Activated naive CD8-positive, alpha-beta T cell treated with anti-CD3 and anti-CD28 coated beads for 36 hours (primary cell): Measurements from ENCODE around the gene CCR8. TPM values are rescaled to one million over a fixed set of nuclear protein-coding genes. Genes with fewer than 3 reads are reported as not detected.
"Not testable (repeated sequence)": the region's sequence is repeated elsewhere in the genome, so short reads cannot be mapped to it uniquely, and the experiment has no call there.

ENCODE experiments used
- DNase-seq: peaks from one replicate; pipeline ENCODE4 v3.0.0; 2021
- H3K27ac Mint-ChIP-seq: one replicate; pipeline ENCODE4 v1.8.0; 2022; ENCODE audit warnings: mild to moderate bottlenecking, moderate library complexity, mixed read lengths
- H3K27me3 Mint-ChIP-seq: one replicate; pipeline ENCODE4 v1.8.0; 2022; ENCODE audit warnings: mild to moderate bottlenecking, mixed read lengths
- H3K36me3 Mint-ChIP-seq: one replicate; pipeline ENCODE4 v1.8.0; 2021; ENCODE audit warnings: mild to moderate bottlenecking, mixed read lengths
- H3K4me1 Mint-ChIP-seq: one replicate; pipeline ENCODE4 v1.8.0; 2021; ENCODE audit warnings: mixed read lengths
- H3K4me3 Mint-ChIP-seq: one replicate; pipeline ENCODE4 v1.8.0; 2022; ENCODE audit warnings: mild to moderate bottlenecking, moderate library complexity, mixed read lengths
- H3K9me3 Mint-ChIP-seq: one replicate; pipeline ENCODE4 v1.8.0; 2022; ENCODE audit warnings: mixed read lengths
- total RNA-seq, 2 experiments: library from RNA; stranded (reverse); gene quantifications; one replicate each; pipeline ENCODE4 v1.2.3, GENCODE V29; 2021

Gene CCR8
- total RNA-seq, 2 experiments from 2014 or later = not detected

DNA sequence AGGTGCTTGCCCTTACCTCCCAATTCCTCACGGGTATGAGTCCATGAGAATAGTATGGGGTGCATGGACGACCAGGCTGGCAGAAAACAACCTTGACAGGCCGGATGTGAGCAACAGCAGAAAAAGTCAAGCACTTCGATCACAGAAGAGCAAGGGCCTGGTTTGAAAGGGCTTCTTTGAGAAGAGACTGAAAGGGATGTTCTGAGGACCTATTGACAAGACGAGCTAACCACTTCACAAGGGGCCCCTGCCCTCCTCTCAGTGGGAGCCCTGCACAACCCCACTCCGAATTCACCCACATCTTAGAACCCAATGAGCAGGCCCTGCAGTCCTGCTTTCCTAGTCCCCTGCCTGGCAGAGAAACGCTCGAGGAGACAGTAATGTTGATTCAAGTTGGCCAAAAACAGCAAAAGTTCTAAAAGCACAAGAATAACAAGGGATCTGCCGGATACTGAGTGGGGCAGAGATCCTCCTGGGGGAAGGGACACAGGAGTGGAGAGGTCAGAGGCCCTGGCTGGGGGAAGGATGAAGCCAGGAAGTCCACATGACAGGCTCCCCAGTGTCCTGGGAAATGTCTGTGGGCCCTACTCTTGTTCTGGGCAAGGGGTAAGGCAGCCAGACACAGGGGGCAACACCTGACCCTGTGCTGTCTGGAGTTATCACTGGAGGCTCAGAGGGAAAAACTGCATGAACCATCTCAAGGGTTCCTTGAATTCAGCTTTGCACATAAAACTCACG lies 34.9 kb upstream of the CCR8 start:
- no peaks in the 10 kb centered on the region for H3K27me3 Mint-ChIP-seq
- peaks cover 8% of the 10 kb centered on the region for H3K9me3 Mint-ChIP-seq
- H3K4me1 Mint-ChIP-seq = peaks cover 36% of the 10 kb centered on the region
- DNase-seq = peak; percentile 5
- H3K27ac Mint-ChIP-seq = peak overlapping the region; percentile 52
- H3K36me3 Mint-ChIP-seq = no peaks in the 10 kb centered on the region
- H3K4me3 Mint-ChIP-seq = no peak overlapping the region

DNA sequence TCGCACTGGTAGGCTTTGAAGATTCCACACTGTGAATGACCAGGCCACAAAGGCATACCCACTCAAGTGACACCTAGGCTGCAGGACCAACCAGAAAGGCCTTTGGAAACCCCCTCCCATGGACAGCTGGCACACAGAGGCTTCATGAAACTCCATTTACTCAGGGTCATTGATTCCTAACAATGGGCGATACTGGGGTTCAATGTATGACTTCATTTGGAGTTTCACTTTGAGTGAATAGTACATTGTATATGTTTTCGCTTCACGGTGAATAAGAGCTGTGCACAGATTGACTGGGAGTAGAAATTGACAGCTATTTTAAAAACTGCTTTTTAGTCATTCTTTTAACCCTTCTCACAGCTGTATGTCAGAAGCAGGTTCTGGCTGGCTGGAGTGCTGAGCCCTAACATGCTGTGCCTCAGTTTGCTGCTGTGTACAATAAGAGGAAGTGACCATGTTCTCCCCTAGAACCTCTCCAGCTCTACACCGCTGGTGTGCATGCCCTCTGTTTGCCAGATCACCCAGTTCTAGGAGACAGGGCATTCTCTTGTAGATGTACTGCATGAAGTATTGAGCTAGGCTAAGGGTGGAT lies 34.2 kb upstream of the CCR8 start:
- H3K4me1 Mint-ChIP-seq = peaks cover 32% of the 10 kb centered on the region
- no peak overlapping the region for H3K4me3 Mint-ChIP-seq
- H3K27ac Mint-ChIP-seq = no peak overlapping the region
- peaks cover 14% of the 10 kb centered on the region for H3K9me3 Mint-ChIP-seq
- DNase-seq = no peak
- no peaks in the 10 kb centered on the region for H3K27me3 Mint-ChIP-seq
- H3K36me3 Mint-ChIP-seq = no peaks in the 10 kb centered on the region

- H3K4me3 Mint-ChIP-seq = no peak overlapping the region
- peaks cover 29% of the 10 kb centered on the region for H3K4me1 Mint-ChIP-seq
- no peaks in the 10 kb centered on the region for H3K27me3 Mint-ChIP-seq
- no peaks in the 10 kb centered on the region for H3K36me3 Mint-ChIP-seq
- no peak overlapping the region for H3K27ac Mint-ChIP-seq
- no peak for DNase-seq
- peaks cover 23% of the 10 kb centered on the region for H3K9me3 Mint-ChIP-seq
Observed at GRCh38 chr3:39296197-39297077, 33.1 kb upstream of the CCR8 start.

DNA sequence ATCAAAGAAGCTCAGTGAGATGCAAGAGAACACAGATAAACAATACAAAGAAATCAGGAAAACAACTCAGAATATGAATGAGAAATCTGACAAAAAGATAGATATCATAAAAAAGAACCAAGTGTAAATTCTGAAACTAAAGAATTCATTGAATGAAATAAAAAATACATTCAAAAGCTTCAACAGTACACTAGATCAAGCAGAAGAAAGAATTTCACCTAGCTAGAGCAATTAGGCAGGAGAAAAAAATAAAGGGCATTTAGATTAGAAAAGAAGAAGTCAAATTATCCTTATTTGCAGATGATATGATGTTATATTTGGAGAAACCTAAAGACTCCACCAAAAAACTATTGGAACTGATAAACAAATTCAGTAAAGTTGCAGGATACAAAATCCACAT lies 30.2 kb upstream of the CCR8 start:
- Mint-ChIP-seq H3K27ac (no peak overlapping the region), H3K4me3 (no peak overlapping the region), H3K27me3 (no peaks in the 10 kb centered on the region), H3K9me3 (peaks cover 32% of the 10 kb centered on the region), H3K36me3 (peaks cover 8% of the 10 kb centered on the region), H3K4me1 (peaks cover 13% of the 10 kb centered on the region)
- DNase-seq = no peak

GRCh38 chr3:39302178-39302577 lies 27.3 kb upstream of the CCR8 start:
- no peaks in the 10 kb centered on the region for H3K4me1 Mint-ChIP-seq
- peaks cover 39% of the 10 kb centered on the region for H3K9me3 Mint-ChIP-seq
- H3K27ac Mint-ChIP-seq = no peak overlapping the region
- no peak overlapping the region for H3K4me3 Mint-ChIP-seq
- DNase-seq = no peak
- no peaks in the 10 kb centered on the region for H3K27me3 Mint-ChIP-seq
- H3K36me3 Mint-ChIP-seq = peaks cover 8% of the 10 kb centered on the region

DNA sequence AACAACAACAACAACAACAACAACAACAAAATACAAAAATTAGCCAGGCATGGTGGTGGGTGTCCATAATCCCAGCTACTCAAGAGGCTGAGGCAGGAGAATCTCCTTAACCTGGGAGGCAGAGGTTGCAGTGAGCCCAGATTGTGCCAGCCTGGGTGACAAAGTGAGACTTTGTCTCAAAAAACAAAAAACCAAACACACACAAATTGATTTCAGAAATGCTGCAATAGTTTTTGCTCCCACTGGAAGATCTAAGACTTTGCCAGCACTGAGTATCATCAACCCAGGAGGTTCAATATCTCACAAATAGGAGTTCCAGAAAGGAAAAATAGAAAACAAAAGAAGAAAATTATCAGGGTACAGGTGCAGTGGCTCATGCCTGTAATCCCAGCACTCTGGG lies 16.2 kb upstream of the CCR8 start:
- H3K9me3 Mint-ChIP-seq = peaks cover 12% of the 10 kb centered on the region
- H3K27me3 Mint-ChIP-seq = no peaks in the 10 kb centered on the region
- DNase-seq = no peak
- H3K27ac Mint-ChIP-seq = no peak overlapping the region
- peaks cover 4% of the 10 kb centered on the region for H3K4me1 Mint-ChIP-seq
- H3K4me3 Mint-ChIP-seq = no peak overlapping the region
- H3K36me3 Mint-ChIP-seq = peaks cover 4% of the 10 kb centered on the region

DNA sequence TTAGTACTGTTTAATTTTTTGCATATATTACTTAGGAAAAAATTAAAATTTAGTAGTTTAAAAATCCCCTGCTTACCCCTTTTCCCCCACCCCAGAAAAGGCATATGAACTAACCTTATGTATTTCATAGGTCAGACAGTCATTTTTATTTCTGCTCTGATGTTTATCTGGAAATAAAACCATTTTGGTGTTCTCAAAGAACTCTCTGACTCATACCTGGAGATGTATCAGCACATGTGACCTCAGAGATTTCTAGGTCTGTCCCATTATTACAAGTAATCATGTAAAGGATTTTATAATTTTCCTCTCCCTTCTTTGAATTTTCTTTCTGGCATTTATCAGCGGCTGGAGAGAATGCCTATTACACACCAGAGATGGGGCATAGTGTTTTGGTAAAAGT lies 14.1 kb upstream of the CCR8 start:
- Mint-ChIP-seq H3K9me3 (peaks cover 12% of the 10 kb centered on the region), H3K27me3 (no peaks in the 10 kb centered on the region), H3K36me3 (peaks cover 4% of the 10 kb centered on the region), H3K4me1 (peaks cover 4% of the 10 kb centered on the region), H3K27ac (peak overlapping the region; percentile 40), H3K4me3 (no peak overlapping the region)
- DNase-seq = no peak

DNA sequence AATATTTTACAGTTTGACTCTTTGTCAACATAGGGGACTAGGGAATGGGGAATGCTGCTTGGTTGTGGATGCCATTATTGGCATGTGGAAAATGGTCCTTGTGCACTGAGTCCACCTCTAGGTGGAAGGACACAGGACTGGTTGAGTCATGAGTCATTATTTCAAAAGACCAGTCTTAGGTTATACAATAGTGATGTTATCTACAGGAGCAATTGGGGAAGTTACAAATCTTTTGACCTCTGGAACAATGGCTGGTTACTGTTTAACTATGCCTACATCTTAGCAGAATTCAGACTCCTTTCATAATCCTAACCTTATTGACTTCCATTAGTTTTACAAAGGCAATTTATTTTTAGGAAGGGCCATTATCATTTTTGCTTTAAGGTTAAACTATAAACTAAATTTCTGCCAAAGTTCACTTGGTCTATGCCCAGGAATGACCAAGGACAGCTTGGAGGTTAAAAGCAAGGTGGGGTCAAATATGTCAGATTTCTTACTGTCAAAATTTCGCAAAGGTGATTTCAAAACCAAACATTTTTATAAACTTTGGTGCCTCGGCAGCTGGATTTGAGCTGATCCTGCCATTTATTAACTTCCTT lies 11.8 kb upstream of the CCR8 start:
- DNase-seq = no peak
- Mint-ChIP-seq H3K27me3 (no peaks in the 10 kb centered on the region), H3K27ac (no peak overlapping the region)

GRCh38 chr3:39318301-39318700 lies 11.2 kb upstream of the CCR8 start:
- no peaks in the 10 kb centered on the region for H3K27me3 Mint-ChIP-seq
- peaks cover 13% of the 10 kb centered on the region for H3K4me1 Mint-ChIP-seq
- peaks cover 7% of the 10 kb centered on the region for H3K9me3 Mint-ChIP-seq
- H3K4me3 Mint-ChIP-seq = no peak overlapping the region
- DNase-seq = no peak
- H3K27ac Mint-ChIP-seq = no peak overlapping the region
- peaks cover 3% of the 10 kb centered on the region for H3K36me3 Mint-ChIP-seq

More for the DNA sequence above, 11.8 kb upstream of the CCR8 start:
- Mint-ChIP-seq H3K4me1 (peaks cover 7% of the 10 kb centered on the region), H3K9me3 (peaks cover 7% of the 10 kb centered on the region), H3K36me3 (peaks cover 4% of the 10 kb centered on the region), H3K4me3 (no peak overlapping the region)

- H3K9me3 Mint-ChIP-seq = peaks cover 5% of the 10 kb centered on the region
- H3K36me3 Mint-ChIP-seq = no peaks in the 10 kb centered on the region
- no peaks in the 10 kb centered on the region for H3K27me3 Mint-ChIP-seq
- H3K4me3 Mint-ChIP-seq = no peak overlapping the region
- peaks cover 16% of the 10 kb centered on the region for H3K4me1 Mint-ChIP-seq
- no peak overlapping the region for H3K27ac Mint-ChIP-seq
- DNase-seq = no peak
Observed at GRCh38 chr3:39319249-39319648, 10.3 kb upstream of the CCR8 start.

GRCh38 chr3:39321574-39321983 lies 7.9 kb upstream of the CCR8 start:
- DNase-seq, H3K9me3 Mint-ChIP-seq: not testable (repeated sequence)
- H3K4me1 Mint-ChIP-seq = peaks cover 13% of the 10 kb centered on the region

GRCh38 chr3:39322209-39322715 lies 7.2 kb upstream of the CCR8 start:
- H3K36me3 Mint-ChIP-seq, H3K9me3 Mint-ChIP-seq, DNase-seq, H3K27me3 Mint-ChIP-seq, H3K27ac Mint-ChIP-seq, H3K4me3 Mint-ChIP-seq: not testable (repeated sequence)
- peaks cover 16% of the 10 kb centered on the region for H3K4me1 Mint-ChIP-seq

More at GRCh38 chr3:39321574-39321983, 7.9 kb upstream of the CCR8 start:
- H3K27ac Mint-ChIP-seq, H3K36me3 Mint-ChIP-seq, H3K27me3 Mint-ChIP-seq, H3K4me3 Mint-ChIP-seq: not testable (repeated sequence)

DNA sequence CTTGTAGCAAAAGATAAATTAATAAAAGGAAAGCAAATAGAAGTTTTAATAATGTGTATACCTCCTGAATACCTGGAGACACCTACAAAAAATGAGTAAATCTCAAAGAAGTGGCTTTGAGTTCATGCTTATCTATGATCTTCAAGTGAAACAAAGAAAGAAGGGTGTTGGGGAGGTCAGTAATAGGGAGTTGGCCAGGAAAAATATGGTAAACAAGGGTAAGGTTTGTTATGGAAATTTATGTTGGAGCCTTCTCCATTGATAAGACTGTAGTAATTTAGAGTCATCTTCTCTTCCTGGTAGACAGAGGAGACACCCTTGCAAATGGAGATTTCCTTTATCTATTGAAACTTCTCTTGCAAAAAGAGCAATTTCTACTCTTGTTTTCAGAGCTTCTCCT lies 6.6 kb upstream of the CCR8 start:
- H3K4me3 Mint-ChIP-seq = no peak overlapping the region
- H3K4me1 Mint-ChIP-seq = peaks cover 19% of the 10 kb centered on the region
- no peaks in the 10 kb centered on the region for H3K27me3 Mint-ChIP-seq
- H3K9me3 Mint-ChIP-seq = no peaks in the 10 kb centered on the region
- DNase-seq = no peak
- H3K27ac Mint-ChIP-seq = no peak overlapping the region
- no peaks in the 10 kb centered on the region for H3K36me3 Mint-ChIP-seq

- H3K36me3 Mint-ChIP-seq = no peaks in the 10 kb centered on the region
- H3K9me3 Mint-ChIP-seq = no peaks in the 10 kb centered on the region
- no peaks in the 10 kb centered on the region for H3K27me3 Mint-ChIP-seq
- no peak overlapping the region for H3K4me3 Mint-ChIP-seq
- H3K4me1 Mint-ChIP-seq = peaks cover 22% of the 10 kb centered on the region
- DNase-seq = no peak
- no peak overlapping the region for H3K27ac Mint-ChIP-seq
Observed at GRCh38 chr3:39323494-39323893, 6.0 kb upstream of the CCR8 start.

DNA sequence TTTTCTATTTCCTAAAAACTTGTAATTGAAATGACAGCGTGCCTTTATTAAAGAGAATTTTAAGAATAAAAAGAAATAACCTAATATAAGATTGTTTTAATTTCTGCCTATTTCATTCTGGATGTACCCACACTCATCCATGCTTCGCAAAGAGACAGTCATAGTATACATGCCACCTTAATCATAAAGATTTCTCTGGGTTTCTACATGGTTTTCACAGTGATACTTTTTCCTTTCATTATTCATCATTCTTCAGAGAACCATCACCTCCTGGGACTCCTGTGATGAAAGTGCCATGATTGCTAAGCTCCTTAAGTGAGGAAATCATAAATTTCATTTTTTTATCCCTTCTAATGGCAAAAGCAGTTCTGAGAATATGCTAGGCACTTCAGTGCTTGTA lies 4.3 kb upstream of the CCR8 start:
- Mint-ChIP-seq H3K27ac (no peak overlapping the region), H3K4me1 (peaks cover 22% of the 10 kb centered on the region), H3K9me3 (no peaks in the 10 kb centered on the region), H3K27me3 (no peaks in the 10 kb centered on the region), H3K4me3 (no peak overlapping the region), H3K36me3 (no peaks in the 10 kb centered on the region)
- no peak for DNase-seq
